ENCODE measurements around the gene CCDC146.

- TF ChIP-seq CTCF (IDR thresholded peaks at IDR 0.05; ENCODE audit: insufficient read depth, low read length, poor library complexity, severe bottlenecking) (no peak), EZH2phosphoT487 (conservative IDR thresholded peaks at IDR 0.05; ENCODE audit: low read length) (no peak)
These were observed 62.0 kb downstream of the CCDC146 start for GRCh38 chr7:77184463-77184862.
